Panc1 (cell line): Measurements from ENCODE around the gene RASL11A. TPM values are rescaled to one million over a fixed set of nuclear protein-coding genes. Genes with fewer than 3 reads are reported as not detected.

Experiments used
- ATAC-seq: fragments of 200-7000 bp; cut with Tn5 transposase; 2 replicates; pipeline ENCODE4 v1.9.1; 2020; ENCODE audit warnings: mild to moderate bottlenecking, moderate library complexity
- BruUV-seq: library from RNA; stranded (reverse); fragments of 400-500 nt; replicated peaks from 2 replicates; lab custom pipeline; 2021; lab: Mats Ljungman, UMichigan
- CTCF ChIA-PET: fragments of 300-600 bp; sonication (Branson Sonifier 250); formaldehyde crosslinking; loops from one replicate; lab custom pipeline; 2022; ENCODE audit warnings: antibody characterized with exemption; lab: Charles Lee
- POLR2A ChIA-PET: fragments of 300-600 bp; sonication (Branson Sonifier 250); formaldehyde crosslinking; loops from one replicate; lab custom pipeline; 2022; ENCODE audit warnings: antibody characterized with exemption; lab: Charles Lee
- DNase-seq: peaks from one replicate; pipeline ENCODE4 v3.0.0-alpha.2; 2010; ENCODE audit warnings: low read depth, low spot score
- H3K27ac ChIP-seq: 2 replicates; pipeline ENCODE4 v1.5.1; 2011; ENCODE audit warnings: mild to moderate bottlenecking, low read length, inconsistent platforms
- H3K27me3 ChIP-seq: fragments of 200-500 bp; sonication (Bioruptor generic); 2 replicates; pipeline ENCODE4 v1.6.0; 2014; ENCODE audit warnings: low read length, inconsistent platforms; ENCODE audit not compliant: control insufficient read depth, insufficient read depth
- H3K36me3 ChIP-seq: fragments of 200-500 bp; sonication (Bioruptor generic); 2 replicates; pipeline ENCODE4 v1.5.1; 2014; ENCODE audit warnings: inconsistent platforms, mild to moderate bottlenecking, low read length, moderate library complexity; ENCODE audit not compliant: control insufficient read depth, insufficient read depth
- H3K4me1 ChIP-seq: 2 replicates; pipeline ENCODE4 v1.5.1; 2011; ENCODE audit warnings: inconsistent platforms, mild to moderate bottlenecking, low read length, moderate library complexity; ENCODE audit not compliant: control insufficient read depth, insufficient read depth
- H3K4me3 ChIP-seq, 2 experiments: 2 replicates each; pipeline ENCODE4 v1.5.1; 2011 to 2012; ENCODE audit warnings: low read depth in 2 of 2, low read length in 2 of 2, mild to moderate bottlenecking in 2 of 2, inconsistent platforms in 1 of 2, moderate library complexity in 1 of 2
- H3K9me3 ChIP-seq: fragments of 200-500 bp; sonication (Bioruptor generic); 2 replicates; pipeline ENCODE4 v1.5.1; 2014; ENCODE audit warnings: low read depth, mild to moderate bottlenecking, inconsistent platforms, low read length, moderate library complexity; ENCODE audit not compliant: control insufficient read depth, insufficient read depth
- CTCF ChIP-seq: fragments of 450-650 bp; IDR thresholded peaks from 2 replicates; pipeline ENCODE4 v1.5.1; 2017; ENCODE audit warnings: mild to moderate bottlenecking
- POLR2AphosphoS5 ChIP-seq: IDR thresholded peaks from 2 replicates; pipeline ENCODE4 v1.6.1; 2012; ENCODE audit warnings: mild to moderate bottlenecking, low read depth, low read length, moderate library complexity
- REST ChIP-seq, 2 experiments: IDR thresholded peaks; 2 replicates each; pipeline ENCODE4 v1.6.1; 2011 to 2012; ENCODE audit warnings: low read depth in 2 of 2, control low read depth in 1 of 2, low read length in 1 of 2, mild to moderate bottlenecking in 1 of 2, moderate library complexity in 1 of 2; ENCODE audit not compliant: insufficient read depth in 1 of 2
- SIN3A ChIP-seq: IDR thresholded peaks from 2 replicates; pipeline ENCODE4 v1.6.1; 2012; ENCODE audit warnings: low read depth, mild to moderate bottlenecking, low read length, moderate library complexity, borderline replicate concordance; ENCODE audit not compliant: insufficient read depth
- TCF7L2 ChIP-seq: IDR thresholded peaks from 2 replicates; pipeline ENCODE4 v1.6.1; 2011; ENCODE audit warnings: mild to moderate bottlenecking, low read depth, low read length, inconsistent platforms
- in situ Hi-C: cut with HindIII; loops from 2 replicates; pipeline ENCODE4 v1.10.0; 2016; ENCODE audit warnings: low sequenced_read_pairs, low pct_unique_long_range_greater_than_20kb
- intact Hi-C: fragments of 100-400 bp; cut with micrococcal nuclease; formaldehyde crosslinking; loops from one replicate; pipeline ENCODE4 v1.10.0; 2022; ENCODE audit not compliant: unreplicated experiment
- total RNA-seq: library from RNA; stranded (reverse); gene quantifications from one replicate; pipeline ENCODE4 v1.2.1, GENCODE V29; 2021; ENCODE audit not compliant: unreplicated experiment

Gene RASL11A
- total RNA-seq, 1 experiment from 2014 or later: 136 TPM

GRCh38 chr13:27264648-27265047, 6.0 kb upstream of the RASL11A start:
- Histone ChIP-seq H3K4me3 (no peak overlapping the region), H3K9me3 (no peaks in the 10 kb centered on the region), H3K27ac (peak overlapping the region; percentile 74), H3K27me3 (no peaks in the 10 kb centered on the region), H3K4me1 (peaks cover 41% of the 10 kb centered on the region), H3K36me3 (no peaks in the 10 kb centered on the region; the same call in 1 of the 2 replicates)
- ChIA-PET CTCF (no interaction called here), POLR2A (no interaction called here)
- in situ Hi-C loops: no loop called here
- TF ChIP-seq CTCF (no peak), TCF7L2 (no peak), REST (IDR thresholded peaks at IDR 0.05; ENCODE audit: insufficient read depth in 1 of 2, low read depth in 2 of 2, low read length in 1 of 2) (no peak), POLR2AphosphoS5 (no peak), SIN3A (no peak)
- no TSS peak for BruUV-seq
- DNase-seq (no peak), ATAC-seq (no peak)
- intact Hi-C loops: no loop called here

- Histone ChIP-seq H3K36me3 (no peaks in the 10 kb centered on the region), H3K27me3 (no peaks in the 10 kb centered on the region), H3K4me1 (peaks cover 19% of the 10 kb centered on the region), H3K27ac (no peak overlapping the region), H3K9me3 (no peaks in the 10 kb centered on the region), H3K4me3 (no peak overlapping the region)
- DNase-seq (no peak), ATAC-seq (no peak)
- intact Hi-C loops: no loop called here
- POLR2A ChIA-PET: no interaction called here
- no TSS peak for BruUV-seq
- CTCF ChIA-PET: no interaction called here
- TF ChIP-seq SIN3A (no peak), REST (IDR thresholded peaks at IDR 0.05; ENCODE audit: insufficient read depth in 1 of 2, low read depth in 2 of 2, low read length in 1 of 2) (no peak), TCF7L2 (no peak), CTCF (no peak), POLR2AphosphoS5 (no peak)
- in situ Hi-C loops: no loop called here
Observed at GRCh38 chr13:27266917-27267316, 3.7 kb upstream of the RASL11A start.
